Loucy (cell line): ENCODE measurements around the gene INPP4B.

Source experiments
- H2AFZ ChIP-seq: fragments of 200-600 bp; sonication (generic); 2 replicates; pipeline ENCODE4 v1.6.0; 2016; ENCODE audit warnings: antibody characterized with exemption, mild to moderate bottlenecking, low read length, moderate library complexity
- H3F3A ChIP-seq: fragments of 200-600 bp; 2 replicates; pipeline ENCODE4 v1.6.0; 2016; ENCODE audit warnings: antibody characterized with exemption, low read depth, mild to moderate bottlenecking
- H3K27me3 ChIP-seq: fragments of 200-600 bp; sonication (generic); 2 replicates; pipeline ENCODE4 v1.6.1; 2014; ENCODE audit warnings: low read length, mild to moderate bottlenecking; ENCODE audit not compliant: insufficient read depth, poor library complexity, severe bottlenecking
- H3K36me3 ChIP-seq: fragments of 200-600 bp; sonication (generic); 2 replicates; pipeline ENCODE4 v1.6.1; 2016; ENCODE audit warnings: low read length; ENCODE audit not compliant: insufficient read depth
- H3K4me1 ChIP-seq: fragments of 200-600 bp; sonication (generic); 2 replicates; pipeline ENCODE4 v1.5.1; 2014; ENCODE audit warnings: low read length, mild to moderate bottlenecking; ENCODE audit not compliant: insufficient read depth, poor library complexity, severe bottlenecking
- H3K4me2 ChIP-seq: fragments of 200-600 bp; sonication (generic); 2 replicates; pipeline ENCODE4 v1.6.0; 2014; ENCODE audit warnings: antibody characterized with exemption, low read length, low read depth, mild to moderate bottlenecking; ENCODE audit not compliant: poor library complexity, severe bottlenecking
- H3K4me3 ChIP-seq: fragments of 200-600 bp; sonication (generic); 2 replicates; pipeline ENCODE4 v1.5.1; 2014; ENCODE audit warnings: low read length, mild to moderate bottlenecking, mixed read lengths; ENCODE audit not compliant: poor library complexity, severe bottlenecking
- H3K79me2 ChIP-seq: fragments of 200-600 bp; sonication (generic); 2 replicates; pipeline ENCODE4 v1.6.1; 2014; ENCODE audit warnings: low read length; ENCODE audit not compliant: insufficient read depth
- H3K9ac ChIP-seq: fragments of 200-600 bp; sonication (generic); 2 replicates; pipeline ENCODE4 v1.6.0; 2014; ENCODE audit warnings: mild to moderate bottlenecking, low read depth, low read length, moderate library complexity; ENCODE audit not compliant: poor library complexity, severe bottlenecking
- H3K9me2 ChIP-seq: fragments of 200-600 bp; sonication (generic); replicated peaks from 2 replicates; pipeline ENCODE4 v1.6.1; 2016; ENCODE audit warnings: low read depth, low read length, mixed read lengths
- H3K9me3 ChIP-seq: fragments of 200-600 bp; sonication (generic); 2 replicates; pipeline ENCODE4 v1.6.1; 2014; ENCODE audit warnings: mild to moderate bottlenecking, antibody characterized with exemption, low read length, low read depth; ENCODE audit not compliant: insufficient read depth
- H4K20me1 ChIP-seq: fragments of 200-600 bp; sonication (generic); 2 replicates; pipeline ENCODE4 v1.6.0; 2014; ENCODE audit warnings: antibody characterized with exemption, low read length, mild to moderate bottlenecking; ENCODE audit not compliant: insufficient read depth, poor library complexity, severe bottlenecking
- CTCF ChIP-seq: fragments of 200-600 bp; sonication (generic); conservative IDR thresholded peaks from 2 replicates; pipeline ENCODE4 v1.5.1; 2014; ENCODE audit warnings: mild to moderate bottlenecking, antibody characterized with exemption, low read length
- EZH2phosphoT487 ChIP-seq: fragments of 200-600 bp; IDR thresholded peaks from 2 replicates; pipeline ENCODE4 v1.6.1; 2018; ENCODE audit warnings: antibody characterized with exemption, mild to moderate bottlenecking, moderate library complexity, borderline replicate concordance

INPP4B gene

GRCh38 chr4:142824368-142824767, 21.7 kb downstream of the INPP4B start:
- H3K4me1 ChIP-seq = peaks cover 6% of the 10 kb centered on the region
- H3K9ac ChIP-seq = no peak overlapping the region
- H2AFZ ChIP-seq = no peak overlapping the region
- no peaks in the 10 kb centered on the region for H3F3A ChIP-seq
- H3K79me2 ChIP-seq = no peaks in the 10 kb centered on the region
- H3K4me2 ChIP-seq = no peak overlapping the region
- TF ChIP-seq CTCF (no peak), EZH2phosphoT487 (no peak)
- H3K4me3 ChIP-seq = no peak overlapping the region
- H3K9me3 ChIP-seq = no peaks in the 10 kb centered on the region
- H3K36me3 ChIP-seq = no peaks in the 10 kb centered on the region
- H3K27me3 ChIP-seq = no peaks in the 10 kb centered on the region
- H4K20me1 ChIP-seq = no peaks in the 10 kb centered on the region
- no peaks in the 10 kb centered on the region for H3K9me2 ChIP-seq

- TF ChIP-seq EZH2phosphoT487 (no peak), CTCF (no peak)
- Histone ChIP-seq H3K4me3 (no peak overlapping the region), H3K9me2 (no peaks in the 10 kb centered on the region), H3K4me1 (peaks cover 12% of the 10 kb centered on the region), H3K9me3 (no peaks in the 10 kb centered on the region), H3K4me2 (no peak overlapping the region), H3K9ac (no peak overlapping the region), H2AFZ (no peak overlapping the region), H3K27me3 (no peaks in the 10 kb centered on the region), H3K36me3 (no peaks in the 10 kb centered on the region), H3F3A (no peaks in the 10 kb centered on the region; the same call in 1 of the 2 replicates), H4K20me1 (no peaks in the 10 kb centered on the region), H3K79me2 (no peaks in the 10 kb centered on the region)
Observed at GRCh38 chr4:142823796-142824195, 22.3 kb downstream of the INPP4B start.

GRCh38 chr4:142818476-142818875, 27.6 kb downstream of the INPP4B start:
- peaks cover 58% of the 10 kb centered on the region for H3K4me1 ChIP-seq
- H3F3A ChIP-seq = peaks cover 13% of the 10 kb centered on the region
- H3K36me3 ChIP-seq = no peaks in the 10 kb centered on the region
- H3K9me2 ChIP-seq = no peaks in the 10 kb centered on the region
- no peaks in the 10 kb centered on the region for H3K9me3 ChIP-seq
- H3K27me3 ChIP-seq = no peaks in the 10 kb centered on the region
- peak overlapping the region; percentile 66 for H3K4me3 ChIP-seq
- H3K79me2 ChIP-seq = no peaks in the 10 kb centered on the region
- H3K9ac ChIP-seq = peak overlapping the region; percentile 62
- H3K4me2 ChIP-seq = peak overlapping the region; percentile 86
- peak overlapping the region; percentile 68; the same call in 1 of the 2 replicates for H2AFZ ChIP-seq
- no peaks in the 10 kb centered on the region for H4K20me1 ChIP-seq
- TF ChIP-seq EZH2phosphoT487 (no peak), CTCF (no peak)
